ENCODE measurements around the gene PID1.

The PID1 gene

GRCh38 chr2:229066121-229066715, 204.9 kb downstream of the PID1 start:
- TF ChIP-seq CTCF (IDR thresholded peaks at IDR 0.05; ENCODE audit: insufficient read depth, low read length) (no peak), REST (IDR thresholded peaks at IDR 0.05; ENCODE audit: insufficient replicate concordance, low read depth) (no peak), SPI1 (IDR thresholded peaks at IDR 0.05; ENCODE audit: borderline replicate concordance, low read depth) (no peak), GABPA (IDR thresholded peaks at IDR 0.05; ENCODE audit: low read depth) (no peak), POLR2AphosphoS5 (IDR thresholded peaks at IDR 0.05; ENCODE audit: low read depth) (no peak)

GRCh38 chr2:229064749-229065148, 206.3 kb downstream of the PID1 start:
- DNase-seq (ENCODE audit: low read depth in 1 of 2, low spot score in 1 of 2), result no peak
- no peak overlapping the region for H3K27ac ChIP-seq (replicated peaks)
- TF ChIP-seq GABPA (IDR thresholded peaks at IDR 0.05; ENCODE audit: low read depth) (no peak), POLR2AphosphoS5 (IDR thresholded peaks at IDR 0.05; ENCODE audit: low read depth) (no peak), SPI1 (IDR thresholded peaks at IDR 0.05; ENCODE audit: borderline replicate concordance, low read depth) (no peak), REST (IDR thresholded peaks at IDR 0.05; ENCODE audit: insufficient replicate concordance, low read depth) (no peak), CTCF (IDR thresholded peaks at IDR 0.05; ENCODE audit: insufficient read depth, low read length) (no peak)
- H3K27me3 ChIP-seq (ENCODE audit: insufficient read depth, poor library complexity, severe bottlenecking), result no peaks in the 10 kb centered on the region
- H3K4me3 ChIP-seq (replicated peaks; ENCODE audit: insufficient read depth, low read length), result no peak overlapping the region

More at GRCh38 chr2:229066121-229066715, 204.9 kb downstream of the PID1 start:
- Histone ChIP-seq H3K27me3 (ENCODE audit: insufficient read depth, poor library complexity, severe bottlenecking) (no peaks in the 10 kb centered on the region), H3K27ac (replicated peaks) (no peak overlapping the region), H3K4me3 (replicated peaks; ENCODE audit: insufficient read depth, low read length) (no peak overlapping the region)
- no peak for DNase-seq (ENCODE audit: low read depth in 1 of 2, low spot score in 1 of 2)

GRCh38 chr2:229060147-229060546, 210.9 kb downstream of the PID1 start:
- no peak for DNase-seq (ENCODE audit: low read depth in 1 of 2, low spot score in 1 of 2)
- no peak overlapping the region for H3K27ac ChIP-seq (replicated peaks)
- no peak overlapping the region for H3K4me3 ChIP-seq (replicated peaks; ENCODE audit: insufficient read depth, low read length)
- H3K27me3 ChIP-seq (ENCODE audit: insufficient read depth, poor library complexity, severe bottlenecking), result no peaks in the 10 kb centered on the region
- TF ChIP-seq REST (IDR thresholded peaks at IDR 0.05; ENCODE audit: insufficient replicate concordance, low read depth) (no peak), GABPA (IDR thresholded peaks at IDR 0.05; ENCODE audit: low read depth) (no peak), SPI1 (IDR thresholded peaks at IDR 0.05; ENCODE audit: borderline replicate concordance, low read depth) (no peak)
